Natural killer cell (primary cell): ENCODE results near the gene RAD51. TPM values are rescaled to one million over a fixed set of nuclear protein-coding genes. Genes with fewer than 3 reads are reported as not detected.

Source experiments
- ATAC-seq, 3 donors: fragments of 150-1000 bp in 2 of 3; fragments of 200-7000 bp in 1 of 3; cut with Tn5 transposase; 1 replicate in 1 of 3; 2 replicates in 2 of 3; pipeline ENCODE4 v1.10.0; 2021; ENCODE audit warnings: mild to moderate bottlenecking in 2 of 3, moderate library complexity in 2 of 3
- DNase-seq, 2 donors: peaks; one replicate each; pipeline versions ENCODE4 v3.0.0 to v3.0.0-alpha.2; 2013 to 2021; ENCODE audit warnings: mixed read lengths in 1 of 2
- H3K27ac ChIP-seq: one replicate; pipeline ENCODE4 v1.5.1; 2013; ENCODE audit warnings: mild to moderate bottlenecking, low read length
- H3K27me3 ChIP-seq: one replicate; pipeline ENCODE4 v1.6.1; 2013; ENCODE audit warnings: low read length; ENCODE audit not compliant: control insufficient read depth, insufficient read depth
- H3K36me3 ChIP-seq: one replicate; pipeline ENCODE4 v1.6.1; 2013; ENCODE audit warnings: low read length; ENCODE audit not compliant: control insufficient read depth, insufficient read depth
- H3K4me1 ChIP-seq: one replicate; pipeline ENCODE4 v1.6.1; 2013; ENCODE audit warnings: low read length; ENCODE audit not compliant: control insufficient read depth, insufficient read depth
- H3K4me3 ChIP-seq: one replicate; pipeline ENCODE4 v1.5.1; 2013; ENCODE audit warnings: low read length
- H3K9me3 ChIP-seq: one replicate; pipeline ENCODE4 v1.6.1; 2013; ENCODE audit warnings: low read length; ENCODE audit not compliant: control insufficient read depth, insufficient read depth
- H3K27ac Mint-ChIP-seq, 2 donors: one replicate each; pipeline ENCODE4 v1.8.0; 2022; ENCODE audit warnings: mild to moderate bottlenecking in 2 of 2, mixed read lengths in 2 of 2, moderate library complexity in 1 of 2
- H3K27me3 Mint-ChIP-seq, 2 donors: one replicate each; pipeline ENCODE4 v1.8.0; 2022; ENCODE audit warnings: low read depth in 2 of 2, mixed read lengths in 2 of 2
- H3K36me3 Mint-ChIP-seq: one replicate; pipeline ENCODE4 v1.8.0; 2022; ENCODE audit warnings: mixed read lengths
- H3K4me1 Mint-ChIP-seq, 2 donors: one replicate each; pipeline ENCODE4 v1.8.0; 2022; ENCODE audit warnings: mixed read lengths in 2 of 2
- H3K4me3 Mint-ChIP-seq: one replicate; pipeline ENCODE4 v1.8.0; 2022; ENCODE audit warnings: mild to moderate bottlenecking, moderate library complexity, mixed read lengths
- H3K9me3 Mint-ChIP-seq, 2 donors: one replicate each; pipeline ENCODE4 v1.8.0; 2022; ENCODE audit warnings: mixed read lengths in 2 of 2
- CTCF ChIP-seq: fragments of 200-600 bp; IDR thresholded peaks from one replicate; pipeline ENCODE4 v1.8.0; 2022; ENCODE audit warnings: antibody characterized with exemption
- WGBS: methylation state at CpG from one replicate; pipeline ENCODE4 v1.1.7; 2013; ENCODE audit warnings: missing lambda C conversion rate; ENCODE audit not compliant: insufficient coverage; 5-methylcytosine and 5-hydroxymethylcytosine counted together
- intact Hi-C: fragments of 100-400 bp; cut with micrococcal nuclease; formaldehyde crosslinking; loops from one replicate; pipeline ENCODE4 v1.14.2; 2022
- total RNA-seq, 4 donors: library from RNA; stranded (reverse); fragments of 120-200 nt in 1 of 4; gene quantifications; one replicate each; pipeline versions ENCODE4 v1.2.3 to v1.2.4, GENCODE V29; 2013 to 2022

The RAD51 gene
- total RNA-seq, 3 donors from 2014 or later (not counting 1 experiment from before 2014, with no cell fraction given) = 1.2 to 5.0 (median 4.0) TPM

- no peaks in the 10 kb centered on the region for H3K27me3 Mint-ChIP-seq
- H3K36me3 ChIP-seq = peaks cover 14% of the 10 kb centered on the region
- H3K4me3 Mint-ChIP-seq = peak overlapping the region; percentile 99
- H3K27ac ChIP-seq = peak overlapping the region; percentile 90
- H3K4me3 ChIP-seq = peak overlapping the region; percentile 97
- H3K27me3 ChIP-seq = no peaks in the 10 kb centered on the region
- DNase-seq (no peak), ATAC-seq (no peak)
- no peaks in the 10 kb centered on the region for H3K9me3 ChIP-seq
- H3K36me3 Mint-ChIP-seq = no peaks in the 10 kb centered on the region
- 83% methylated on average over 9 of the region's 10 CpGs for WGBS
- H3K27ac Mint-ChIP-seq = peak overlapping the region; percentile 98
- intact Hi-C loops = loop anchor here (1.0 to 2.0 kb wide), 5 partner anchors 7 to 187 kb away; partner anchors contain the start of genes DNAJC17, RPUSD2 and ZFYVE19
- H3K4me1 Mint-ChIP-seq = peaks cover 39 to 46% of the 10 kb centered on the region in 2 donors
- no peak for TF ChIP-seq CTCF
- peaks cover 40% of the 10 kb centered on the region for H3K4me1 ChIP-seq
- no peaks in the 10 kb centered on the region for H3K9me3 Mint-ChIP-seq
Observed at GRCh38 chr15:40755812-40756208, 60.8 kb downstream of the RAD51 start.

- intact Hi-C loops = no loop called here
- DNase-seq (no peak), ATAC-seq (no peak)
- no peaks in the 10 kb centered on the region for H3K9me3 Mint-ChIP-seq
- no peaks in the 10 kb centered on the region for H3K27me3 Mint-ChIP-seq
- H3K27ac ChIP-seq = no peak overlapping the region
- peaks cover 32% of the 10 kb centered on the region for H3K4me1 ChIP-seq
- H3K27ac Mint-ChIP-seq = peak overlapping the region in 1 of 2 donors; percentile 60
- H3K9me3 ChIP-seq = no peaks in the 10 kb centered on the region
- H3K27me3 ChIP-seq = no peaks in the 10 kb centered on the region
- TF ChIP-seq CTCF = no peak
- no peaks in the 10 kb centered on the region for H3K36me3 Mint-ChIP-seq
- 59% methylated on average over 6 of the region's 6 CpGs for WGBS
- peak overlapping the region; percentile 47 for H3K4me3 Mint-ChIP-seq
- peaks cover 3% of the 10 kb centered on the region for H3K36me3 ChIP-seq
- H3K4me3 ChIP-seq = no peak overlapping the region
- H3K4me1 Mint-ChIP-seq = peaks cover 32 to 38% of the 10 kb centered on the region in 2 donors
Observed at GRCh38 chr15:40756938-40757337, 62.0 kb downstream of the RAD51 start.

- Histone ChIP-seq H3K4me3 (no peak overlapping the region), H3K27ac (no peak overlapping the region), H3K27me3 (no peaks in the 10 kb centered on the region), H3K9me3 (no peaks in the 10 kb centered on the region), H3K4me1 (peaks cover 30% of the 10 kb centered on the region), H3K36me3 (no peaks in the 10 kb centered on the region)
- no peaks in the 10 kb centered on the region for H3K9me3 Mint-ChIP-seq
- H3K4me3 Mint-ChIP-seq = no peak overlapping the region
- 63% methylated on average over 5 of the region's 5 CpGs for WGBS
- no peak overlapping the region for H3K27ac Mint-ChIP-seq
- H3K27me3 Mint-ChIP-seq = no peaks in the 10 kb centered on the region
- TF ChIP-seq CTCF = no peak
- ATAC-seq (no peak), DNase-seq (no peak)
- no peaks in the 10 kb centered on the region for H3K36me3 Mint-ChIP-seq
- intact Hi-C loops = no loop called here
- peaks cover 10 to 36% of the 10 kb centered on the region in 2 donors for H3K4me1 Mint-ChIP-seq
Observed at GRCh38 chr15:40759961-40760360, 65.0 kb downstream of the RAD51 start.
